ENCODE measurements around the gene CINP. TPM values are rescaled to one million over a fixed set of nuclear protein-coding genes. Genes with fewer than 3 reads are reported as not detected.
"Not testable (repeated sequence)": the region's sequence is repeated elsewhere in the genome, so short reads cannot be mapped to it uniquely, and the experiment has no call there.

The CINP gene
- polyA plus RNA-seq, 3 donors: 40.8 to 42.8 (median 41.0) TPM

DNA sequence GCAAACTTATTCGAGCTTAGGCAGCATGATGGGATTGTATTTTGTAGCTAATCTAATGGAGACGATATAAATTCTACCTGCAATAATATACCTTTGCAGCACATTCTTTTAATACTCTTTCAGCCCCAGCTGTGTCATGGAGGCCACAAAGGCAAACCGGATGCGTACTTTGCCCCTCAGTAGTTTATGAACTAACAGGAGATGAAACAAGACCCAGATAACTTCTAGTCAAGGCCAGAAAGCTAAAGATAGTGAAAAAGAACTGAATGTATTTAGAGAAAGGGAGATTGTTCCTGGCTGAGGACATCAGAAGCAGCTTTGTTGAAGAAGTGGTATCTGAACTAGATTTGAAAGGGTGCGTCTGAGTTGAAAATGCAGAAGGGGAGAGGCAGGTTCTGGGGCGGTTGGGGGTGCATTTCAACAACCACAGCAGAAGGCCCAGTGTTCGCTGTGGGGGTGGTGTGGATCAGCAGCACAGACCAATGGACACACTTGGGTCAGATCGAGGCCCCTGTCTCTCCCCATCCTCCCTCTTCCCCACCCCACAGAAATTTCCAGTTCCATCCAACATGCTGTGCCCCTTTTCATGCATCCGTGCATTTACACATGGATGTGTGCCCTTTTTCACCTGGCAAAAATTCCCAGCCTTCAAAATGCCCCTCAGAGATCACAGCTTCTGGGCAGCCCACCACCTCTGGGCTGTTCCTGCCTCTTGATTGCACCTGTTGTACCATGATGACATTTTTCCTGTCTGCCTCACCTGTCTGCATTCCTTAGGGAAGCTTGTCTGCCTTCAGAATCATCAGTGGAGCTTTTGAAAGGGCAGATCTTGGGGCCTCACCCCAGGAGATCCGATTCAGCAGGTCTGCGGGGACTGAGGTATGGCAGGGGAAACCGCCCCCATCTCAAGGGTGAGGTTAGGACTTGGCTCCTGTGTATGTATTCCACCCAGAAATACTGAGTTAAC lies 41.0 kb downstream of the CINP start:
- no peak for DNase-seq (ENCODE audit: low read depth in 3 of 3, low spot score in 2 of 3)

DNA sequence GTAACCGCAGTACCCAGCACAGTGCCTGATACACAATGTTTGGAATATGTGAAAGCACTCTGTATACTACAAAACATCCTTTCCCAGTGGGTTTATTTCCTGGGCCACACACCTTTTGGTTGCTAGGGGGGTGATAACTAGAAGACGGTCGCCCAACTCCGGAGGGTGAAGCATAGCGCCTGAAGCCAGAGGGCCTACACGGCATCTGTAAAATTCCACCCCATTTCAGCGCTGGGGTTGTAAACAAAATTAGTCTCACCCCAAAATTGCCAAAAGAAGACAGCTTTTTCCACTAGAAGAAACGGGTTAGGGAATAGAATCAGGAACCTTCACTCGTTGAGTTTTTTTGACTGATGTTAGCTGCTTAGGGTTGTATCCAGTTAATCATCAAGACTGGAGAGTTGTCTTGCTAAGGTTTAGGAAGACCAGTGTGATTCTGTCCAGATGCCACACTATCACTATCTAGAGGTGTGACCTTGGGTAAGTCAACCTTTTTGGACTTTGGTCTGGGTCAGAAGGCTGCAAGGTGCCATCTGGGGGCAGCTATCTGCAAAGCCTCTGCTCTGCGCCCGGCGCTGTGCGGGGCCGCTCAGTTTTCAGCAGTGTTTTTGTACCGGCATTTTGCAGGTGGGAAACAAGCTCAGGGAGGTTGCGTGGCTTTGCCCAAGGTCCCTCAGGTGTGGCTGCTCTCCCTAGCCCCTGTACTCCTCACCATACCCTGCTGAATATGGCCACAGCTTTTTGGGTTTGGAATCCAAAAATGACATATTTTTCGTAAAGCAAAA lies 41.8 kb downstream of the CINP start:
- DNase-seq (ENCODE audit: low read depth in 3 of 3, low spot score in 2 of 3): no peak

DNA sequence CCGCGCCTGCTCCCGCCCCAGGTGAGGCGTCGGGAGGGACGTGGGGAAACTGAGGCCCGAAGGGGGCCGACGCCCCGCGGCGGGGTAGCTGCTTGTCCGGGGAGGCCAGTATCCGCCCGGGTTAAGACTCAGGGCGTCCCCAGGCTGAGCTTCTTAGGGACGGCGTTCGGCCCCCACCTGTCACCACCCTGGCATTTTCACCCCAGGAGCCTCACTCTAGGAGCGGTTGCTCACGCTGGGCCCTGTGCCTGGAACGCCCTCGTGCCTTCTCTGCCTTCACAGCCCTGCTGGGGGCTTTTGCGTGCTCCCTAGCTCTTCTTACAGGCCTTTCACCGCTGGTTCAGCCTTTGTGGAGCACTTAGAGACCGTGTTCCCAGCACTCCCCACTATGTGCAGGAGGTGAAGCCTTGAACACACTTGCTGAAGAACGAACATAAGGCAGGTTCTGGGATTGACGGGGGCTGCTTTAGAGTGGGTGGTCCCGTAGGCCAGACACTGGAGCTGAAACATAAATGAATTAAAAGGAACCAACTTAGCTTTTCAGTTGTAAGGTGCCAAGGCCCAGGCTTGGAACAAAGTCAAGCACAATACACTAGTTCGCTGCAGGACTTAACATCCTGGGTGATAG lies 42.5 kb downstream of the CINP start:
- no peak for DNase-seq (ENCODE audit: low read depth in 3 of 3, low spot score in 2 of 3)

DNA sequence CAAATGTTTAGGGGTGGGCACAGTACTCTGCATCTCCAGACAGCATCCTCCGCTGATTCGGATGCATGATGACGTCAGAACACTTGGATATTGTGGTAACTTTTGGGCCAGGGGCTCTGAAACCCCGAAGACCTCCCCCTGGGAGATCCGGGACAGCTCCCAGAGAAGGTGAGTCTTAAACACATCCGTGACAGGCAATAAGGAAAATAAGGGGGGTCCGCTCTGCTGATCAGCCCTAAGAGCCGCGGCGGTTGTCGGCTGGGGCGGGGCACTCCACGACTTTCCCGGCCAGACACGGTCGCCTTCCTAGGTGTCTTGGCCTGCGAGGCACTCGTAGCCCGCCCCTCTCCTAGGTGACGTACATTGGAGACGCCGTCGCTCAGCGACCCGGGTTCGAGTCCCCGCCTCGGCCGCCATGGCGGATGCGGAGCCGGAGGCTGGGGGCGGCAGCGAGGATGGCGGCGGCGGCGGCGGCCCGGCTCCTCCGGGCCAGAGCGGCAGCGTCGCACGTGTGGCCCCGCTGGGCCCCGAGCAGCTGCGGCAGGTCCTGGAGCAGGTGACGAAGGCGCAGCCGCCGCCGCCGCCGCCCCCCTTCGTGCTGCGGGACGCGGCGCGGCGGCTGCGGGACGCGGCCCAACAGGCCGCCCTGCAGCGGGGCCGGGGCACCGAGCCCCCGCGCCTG lies 43.2 kb downstream of the CINP start, which contains the start of gene ZNF839:
Gene ZNF839 (plus strand): TSS at position 396 of the 682 bp plus-strand sequence. CDS start 20 bp downstream, at position 416.
- peak; percentile 78 to 84 (median 80) for DNase-seq (ENCODE audit: low read depth in 3 of 3, low spot score in 2 of 3)

- no peak for DNase-seq (ENCODE audit: low read depth in 3 of 3, low spot score in 2 of 3)
Measured at GRCh38 chr14:102318781-102319276, 43.9 kb downstream of the CINP start.

GRCh38 chr14:102317564-102318248 lies 45.0 kb downstream of the CINP start:
- DNase-seq (ENCODE audit: low read depth in 3 of 3, low spot score in 2 of 3): no peak

- peak; percentile 82 to 88 (median 84) for DNase-seq (ENCODE audit: low read depth in 3 of 3, low spot score in 2 of 3)
Measured at GRCh38 chr14:102316743-102317563, 45.7 kb downstream of the CINP start.

- DNase-seq (ENCODE audit: low read depth in 3 of 3, low spot score in 2 of 3): no peak
Measured at GRCh38 chr14:102316338-102316742, 46.4 kb downstream of the CINP start.

- no peak for DNase-seq (ENCODE audit: low read depth in 3 of 3, low spot score in 2 of 3)
Measured at GRCh38 chr14:102315121-102315520, 47.6 kb downstream of the CINP start.

GRCh38 chr14:102314242-102315011 lies 48.3 kb downstream of the CINP start:
- DNase-seq (ENCODE audit: low read depth in 3 of 3, low spot score in 2 of 3): peak in 2 of 3 donors; percentile 73 to 79

DNA sequence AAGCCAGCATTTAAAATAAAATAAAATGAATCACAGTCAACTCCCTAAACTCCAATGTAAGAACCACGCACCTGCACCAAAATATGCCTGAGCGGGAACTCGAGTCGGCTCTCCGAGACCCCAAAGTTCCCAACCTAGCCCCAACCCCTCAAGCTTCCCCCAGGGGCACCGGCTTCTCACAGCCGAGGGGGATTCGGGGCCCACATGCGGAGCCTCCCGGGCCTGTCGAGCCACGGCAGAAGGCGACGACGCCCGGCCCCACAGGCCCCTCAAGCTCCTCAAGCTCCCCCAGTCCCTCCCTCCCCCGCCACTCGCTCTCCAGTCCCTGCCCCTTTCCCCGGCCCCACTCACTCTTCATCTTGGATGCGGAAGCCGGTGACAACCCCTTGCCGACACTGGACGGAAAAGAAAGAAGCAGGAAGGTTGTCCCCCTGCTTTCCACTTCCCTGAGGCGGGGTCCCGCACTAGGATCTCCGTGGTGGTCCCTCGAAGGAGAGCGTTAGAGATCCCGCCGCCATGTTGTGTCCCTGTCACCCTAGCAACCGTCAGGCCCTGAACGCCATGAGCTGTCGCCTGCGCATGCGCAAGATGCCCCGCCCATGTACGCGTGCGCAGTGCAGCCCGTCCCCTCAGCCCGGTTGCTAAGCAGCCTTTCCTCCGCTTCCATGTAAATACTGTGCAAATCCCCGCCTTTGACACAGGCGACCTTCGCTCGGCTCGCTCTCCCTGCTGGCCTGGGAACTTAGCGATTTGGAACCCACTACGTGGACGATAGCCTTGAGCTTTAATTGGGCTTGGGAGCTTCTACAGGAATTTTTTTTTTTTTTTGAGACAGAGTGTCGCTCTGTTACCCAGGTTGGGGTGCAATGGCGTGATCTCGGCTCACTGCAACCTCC lies 57.8 kb downstream of the CINP start, which contains the start of gene MOK:
Gene MOK (minus strand): TSS at position 554 of the 896 bp plus-strand sequence. CDS start 196 bp downstream, at position 358.
- DNase-seq (ENCODE audit: low read depth in 3 of 3, low spot score in 2 of 3): peak; percentile 94 to 98 (median 97)

DNA sequence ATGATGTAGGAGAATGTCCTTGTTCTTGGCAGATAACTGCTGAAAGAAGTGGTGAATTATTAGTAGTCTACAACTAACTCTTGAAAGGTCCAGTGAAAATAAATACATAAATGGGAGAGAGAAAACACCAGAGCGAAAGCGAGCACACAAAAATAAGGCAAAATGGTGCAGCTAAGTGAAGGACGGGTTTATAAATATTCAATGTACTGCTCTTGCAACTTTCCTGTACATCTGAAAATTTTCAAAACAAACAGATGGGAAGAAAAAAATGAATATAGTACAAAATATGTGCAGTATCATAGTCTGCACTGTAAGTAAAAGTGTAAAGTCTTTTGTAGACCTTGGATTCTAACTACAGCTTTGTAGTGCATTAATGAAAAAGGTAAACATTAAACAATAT lies 59.0 kb downstream of the CINP start:
- no peak for DNase-seq (ENCODE audit: low read depth in 3 of 3, low spot score in 2 of 3)

DNA sequence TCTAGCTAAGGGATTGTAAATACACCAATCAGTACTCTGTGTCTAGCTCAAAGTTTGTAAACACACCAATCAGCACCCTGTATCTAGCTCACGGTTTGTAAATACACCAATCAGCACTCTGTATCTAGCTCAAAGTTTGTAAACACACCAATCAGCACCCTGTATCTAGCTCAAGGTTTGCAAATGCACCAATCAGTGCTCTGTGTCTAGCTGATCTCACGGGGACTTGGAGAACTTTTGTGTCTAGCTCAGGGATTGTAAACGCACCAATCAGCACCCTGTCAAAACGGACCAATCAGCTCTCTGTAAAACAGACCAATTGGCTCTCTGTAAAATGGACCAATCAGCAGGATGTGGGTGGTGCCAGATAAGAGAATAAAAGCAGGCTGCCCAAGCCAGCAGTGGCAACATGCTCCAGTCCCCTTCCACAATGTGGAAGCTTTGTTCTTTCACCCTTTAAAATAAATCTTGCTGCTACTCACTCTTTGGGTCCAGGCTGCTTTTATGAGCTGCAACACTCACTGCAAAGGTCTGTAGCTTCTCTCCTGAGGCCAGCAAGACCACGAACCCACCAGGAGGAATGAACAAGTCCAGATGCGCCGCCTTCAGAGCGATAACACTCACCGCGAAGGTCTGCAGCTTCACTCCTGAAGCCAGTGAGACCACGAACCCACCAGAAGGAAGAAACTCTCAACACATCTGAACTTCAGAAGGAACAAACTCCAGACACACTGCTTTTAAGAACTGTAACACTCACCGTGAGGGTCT lies 64.2 kb downstream of the CINP start:
- DNase-seq (ENCODE audit: low read depth in 3 of 3, low spot score in 2 of 3): not testable (repeated sequence)
